Stomach smooth muscle (tissue), 2 donors: ENCODE measurements around the gene SNRNP200.
A peak's percentile ranks its signal among the peaks of the same experiment; 100 is the strongest.

Experiments used
- H3K27ac ChIP-seq: one replicate; pipeline ENCODE4 v1.7.0; 2013; ENCODE audit warnings: mild to moderate bottlenecking, low read length, inconsistent platforms
- H3K27me3 ChIP-seq, 2 donors: one replicate each; pipeline ENCODE4 v1.7.0; 2013; ENCODE audit warnings: low read length in 2 of 2; ENCODE audit not compliant: insufficient read depth in 2 of 2, control insufficient read depth in 1 of 2
- H3K36me3 ChIP-seq, 2 donors: one replicate each; pipeline ENCODE4 v1.7.0; 2013; ENCODE audit warnings: low read length in 2 of 2; ENCODE audit not compliant: control insufficient read depth in 2 of 2, insufficient read depth in 2 of 2
- H3K4me1 ChIP-seq: one replicate; pipeline ENCODE4 v1.7.0; 2013; ENCODE audit warnings: low read length; ENCODE audit not compliant: control insufficient read depth, insufficient read depth
- H3K4me3 ChIP-seq, 2 donors: one replicate each; pipeline ENCODE4 v1.7.0; 2013; ENCODE audit warnings: low read length in 2 of 2
- H3K9ac ChIP-seq, 2 donors: one replicate each; pipeline ENCODE4 v1.7.0; 2013; ENCODE audit warnings: low read length in 2 of 2, mild to moderate bottlenecking in 1 of 2
- H3K9me3 ChIP-seq, 2 donors: one replicate each; pipeline ENCODE4 v1.7.0; 2013; ENCODE audit warnings: low read length in 2 of 2; ENCODE audit not compliant: control insufficient read depth in 2 of 2
- donor health status: healthy.
- donor health status: Pancreatic carcinoma.

Gene SNRNP200

GRCh38 chr2:96305091-96305978 lies at the start of gene SNRNP200:
SNRNP200 (minus strand) TSS chr2:96305546; CDS start chr2:96305437, 109 bp downstream.
- H3K4me3 ChIP-seq: peak within 1 kb of the TSS; percentile 96 to 99
- H3K4me1 ChIP-seq: peaks cover 12% of the 10 kb centered on the region

GRCh38 chr2:96354492-96354891 lies 49.1 kb upstream of the SNRNP200 start:
- Histone ChIP-seq H3K27me3 (no peaks in the 10 kb centered on the region), H3K4me1 (no peaks in the 10 kb centered on the region), H3K36me3 (no peaks in the 10 kb centered on the region), H3K27ac (no peak overlapping the region), H3K9me3 (no peaks in the 10 kb centered on the region), H3K4me3 (no peak overlapping the region), H3K9ac (no peak overlapping the region)

More at GRCh38 chr2:96305091-96305978, at the start of gene SNRNP200:
- peak within 1 kb of the TSS; percentile 78 to 96 for H3K9ac ChIP-seq
- H3K27ac ChIP-seq: peak within 1 kb of the TSS; percentile 76
- no peaks in the 10 kb centered on the region for H3K27me3 ChIP-seq
- peaks cover 26 to 28% of the 10 kb centered on the region in 2 donors for H3K36me3 ChIP-seq
- H3K9me3 ChIP-seq: no peaks in the 10 kb centered on the region

GRCh38 chr2:96353606-96354101 lies 48.3 kb upstream of the SNRNP200 start:
- Histone ChIP-seq H3K9me3 (no peaks in the 10 kb centered on the region), H3K27me3 (no peaks in the 10 kb centered on the region), H3K4me1 (no peaks in the 10 kb centered on the region), H3K4me3 (no peak overlapping the region), H3K9ac (no peak overlapping the region), H3K36me3 (no peaks in the 10 kb centered on the region), H3K27ac (no peak overlapping the region)

GRCh38 chr2:96353032-96353561 lies 47.8 kb upstream of the SNRNP200 start:
- H3K4me1 ChIP-seq: no peaks in the 10 kb centered on the region
- H3K9me3 ChIP-seq: no peaks in the 10 kb centered on the region
- H3K9ac ChIP-seq: no peak overlapping the region
- no peaks in the 10 kb centered on the region for H3K27me3 ChIP-seq
- no peak overlapping the region for H3K27ac ChIP-seq
- H3K36me3 ChIP-seq: no peaks in the 10 kb centered on the region
- H3K4me3 ChIP-seq: no peak overlapping the region

- Histone ChIP-seq H3K9ac (no peak overlapping the region), H3K36me3 (no peaks in the 10 kb centered on the region), H3K9me3 (no peaks in the 10 kb centered on the region), H3K27me3 (no peaks in the 10 kb centered on the region), H3K27ac (no peak overlapping the region), H3K4me3 (no peak overlapping the region), H3K4me1 (no peaks in the 10 kb centered on the region)
Observed at GRCh38 chr2:96347395-96347794, 42.0 kb upstream of the SNRNP200 start.

- Histone ChIP-seq H3K27me3 (no peaks in the 10 kb centered on the region), H3K27ac (no peak overlapping the region), H3K9me3 (no peaks in the 10 kb centered on the region), H3K4me3 (no peak overlapping the region), H3K4me1 (no peaks in the 10 kb centered on the region), H3K9ac (no peak overlapping the region), H3K36me3 (no peaks in the 10 kb centered on the region)
Observed at GRCh38 chr2:96345868-96346462, 40.6 kb upstream of the SNRNP200 start.

- Histone ChIP-seq H3K36me3 (no peaks in the 10 kb centered on the region), H3K9me3 (no peaks in the 10 kb centered on the region), H3K4me3 (no peak overlapping the region), H3K9ac (no peak overlapping the region), H3K27ac (no peak overlapping the region), H3K27me3 (no peaks in the 10 kb centered on the region), H3K4me1 (no peaks in the 10 kb centered on the region)
Observed at GRCh38 chr2:96345438-96345837, 40.1 kb upstream of the SNRNP200 start.

GRCh38 chr2:96344011-96344410 lies 38.7 kb upstream of the SNRNP200 start:
- Histone ChIP-seq H3K4me1 (no peaks in the 10 kb centered on the region), H3K4me3 (no peak overlapping the region), H3K27ac (no peak overlapping the region), H3K36me3 (no peaks in the 10 kb centered on the region), H3K9me3 (no peaks in the 10 kb centered on the region), H3K9ac (no peak overlapping the region), H3K27me3 (no peaks in the 10 kb centered on the region)

GRCh38 chr2:96342085-96342484 lies 36.7 kb upstream of the SNRNP200 start:
- no peak overlapping the region for H3K9ac ChIP-seq
- no peaks in the 10 kb centered on the region for H3K4me1 ChIP-seq
- H3K9me3 ChIP-seq: no peaks in the 10 kb centered on the region
- no peak overlapping the region for H3K27ac ChIP-seq
- H3K36me3 ChIP-seq: no peaks in the 10 kb centered on the region
- H3K27me3 ChIP-seq: no peaks in the 10 kb centered on the region
- no peak overlapping the region for H3K4me3 ChIP-seq

GRCh38 chr2:96341641-96342040 lies 36.3 kb upstream of the SNRNP200 start:
- Histone ChIP-seq H3K36me3 (no peaks in the 10 kb centered on the region), H3K9me3 (no peaks in the 10 kb centered on the region), H3K4me1 (no peaks in the 10 kb centered on the region), H3K27me3 (no peaks in the 10 kb centered on the region), H3K27ac (no peak overlapping the region), H3K4me3 (no peak overlapping the region), H3K9ac (no peak overlapping the region)
